Trophoblast cell (in vitro differentiated cells and primary cell): ENCODE results near the gene GPSM1.

Experiments
- DNase-seq, 2 donors: peaks; one replicate each; pipeline ENCODE4 v3.0.0-alpha.2; 2016
- H2AFZ ChIP-seq: 2 replicates; pipeline ENCODE4 v1.6.1; 2013; ENCODE audit warnings: low read length, moderate library complexity, mild to moderate bottlenecking; ENCODE audit not compliant: insufficient read depth, poor library complexity
- H2AK5ac ChIP-seq: 2 replicates; pipeline ENCODE4 v1.6.1; 2013; ENCODE audit warnings: mild to moderate bottlenecking, low read length
- H2BK120ac ChIP-seq: 2 replicates; pipeline ENCODE4 v1.6.1; 2013; ENCODE audit warnings: low read length, mild to moderate bottlenecking, moderate library complexity; ENCODE audit not compliant: insufficient read depth, poor library complexity
- H2BK12ac ChIP-seq: 2 replicates; pipeline ENCODE4 v1.6.1; 2013; ENCODE audit warnings: mild to moderate bottlenecking, low read length, moderate library complexity
- H2BK5ac ChIP-seq: 2 replicates; pipeline ENCODE4 v1.6.1; 2013; ENCODE audit warnings: low read length, low read depth, moderate library complexity, mild to moderate bottlenecking; ENCODE audit not compliant: poor library complexity
- H3K14ac ChIP-seq: 2 replicates; pipeline ENCODE4 v1.6.1; 2013; ENCODE audit warnings: mild to moderate bottlenecking, low read length
- H3K18ac ChIP-seq: 2 replicates; pipeline ENCODE4 v1.6.1; 2013; ENCODE audit warnings: mild to moderate bottlenecking, low read length
- H3K23ac ChIP-seq: 2 replicates; pipeline ENCODE4 v1.6.1; 2013; ENCODE audit warnings: low read length
- H3K27ac ChIP-seq: 2 replicates; pipeline ENCODE4 v1.5.1; 2013; ENCODE audit warnings: low read depth, mild to moderate bottlenecking, inconsistent platforms, low read length, moderate library complexity
- H3K27me3 ChIP-seq: 2 replicates; pipeline ENCODE4 v1.6.1; 2013; ENCODE audit warnings: inconsistent platforms, mild to moderate bottlenecking, low read length, moderate library complexity; ENCODE audit not compliant: insufficient read depth
- H3K36me3 ChIP-seq, 2 experiments: 1 replicate in 1 of 2; 2 replicates in 1 of 2; pipeline ENCODE4 v1.6.1; 2013; ENCODE audit warnings: low read length in 2 of 2, mild to moderate bottlenecking in 2 of 2, moderate library complexity in 1 of 2; ENCODE audit not compliant: insufficient read depth in 2 of 2, control insufficient read depth in 1 of 2
- H3K4ac ChIP-seq: 2 replicates; pipeline ENCODE4 v1.6.1; 2013; ENCODE audit warnings: low read depth, mild to moderate bottlenecking, low read length, moderate library complexity
- H3K4me1 ChIP-seq, 2 experiments: 1 replicate in 1 of 2; 2 replicates in 1 of 2; pipeline ENCODE4 v1.6.1; 2013; ENCODE audit warnings: low read length in 2 of 2, mild to moderate bottlenecking in 2 of 2, moderate library complexity in 1 of 2; ENCODE audit not compliant: insufficient read depth in 2 of 2, control insufficient read depth in 1 of 2
- H3K4me2 ChIP-seq: 2 replicates; pipeline ENCODE4 v1.6.1; 2013; ENCODE audit warnings: inconsistent platforms, mild to moderate bottlenecking, low read length, moderate library complexity
- H3K4me3 ChIP-seq: 2 replicates; pipeline ENCODE4 v1.5.1; 2013; ENCODE audit warnings: mild to moderate bottlenecking, low read depth, low read length, inconsistent platforms
- H3K79me1 ChIP-seq: one replicate; pipeline ENCODE4 v1.6.1; 2013; ENCODE audit warnings: low read length
- H3K79me2 ChIP-seq: 2 replicates; pipeline ENCODE4 v1.6.1; 2013; ENCODE audit warnings: low read length, mild to moderate bottlenecking; ENCODE audit not compliant: control insufficient read depth, insufficient read depth, poor library complexity
- H3K9ac ChIP-seq: 2 replicates; pipeline ENCODE4 v1.6.1; 2013; ENCODE audit warnings: mild to moderate bottlenecking, low read length
- H3K9me3 ChIP-seq: 2 replicates; pipeline ENCODE4 v1.6.1; 2013; ENCODE audit warnings: low read depth, mild to moderate bottlenecking, control low read depth, inconsistent platforms, low read length; ENCODE audit not compliant: insufficient read depth
- H4K12ac ChIP-seq: 2 replicates; pipeline ENCODE4 v1.6.1; 2013; ENCODE audit warnings: low read depth, mild to moderate bottlenecking, low read length, moderate library complexity
- H4K8ac ChIP-seq: 2 replicates; pipeline ENCODE4 v1.6.1; 2013; ENCODE audit warnings: low read depth, mild to moderate bottlenecking, low read length, moderate library complexity
- H4K91ac ChIP-seq: one replicate; pipeline ENCODE4 v1.6.1; 2013; ENCODE audit warnings: low read depth, mild to moderate bottlenecking, low read length, moderate library complexity
- WGBS: extraction: QIAGEN DNeasy Blood & Tissue Kit; methylation state at CpG from one replicate; pipeline ENCODE4 v1.1.7; 2013; ENCODE audit warnings: missing lambda C conversion rate; ENCODE audit not compliant: insufficient read length, insufficient coverage; ENCODE audit errors: extremely low coverage; 5-methylcytosine and 5-hydroxymethylcytosine counted together

Gene GPSM1

DNA sequence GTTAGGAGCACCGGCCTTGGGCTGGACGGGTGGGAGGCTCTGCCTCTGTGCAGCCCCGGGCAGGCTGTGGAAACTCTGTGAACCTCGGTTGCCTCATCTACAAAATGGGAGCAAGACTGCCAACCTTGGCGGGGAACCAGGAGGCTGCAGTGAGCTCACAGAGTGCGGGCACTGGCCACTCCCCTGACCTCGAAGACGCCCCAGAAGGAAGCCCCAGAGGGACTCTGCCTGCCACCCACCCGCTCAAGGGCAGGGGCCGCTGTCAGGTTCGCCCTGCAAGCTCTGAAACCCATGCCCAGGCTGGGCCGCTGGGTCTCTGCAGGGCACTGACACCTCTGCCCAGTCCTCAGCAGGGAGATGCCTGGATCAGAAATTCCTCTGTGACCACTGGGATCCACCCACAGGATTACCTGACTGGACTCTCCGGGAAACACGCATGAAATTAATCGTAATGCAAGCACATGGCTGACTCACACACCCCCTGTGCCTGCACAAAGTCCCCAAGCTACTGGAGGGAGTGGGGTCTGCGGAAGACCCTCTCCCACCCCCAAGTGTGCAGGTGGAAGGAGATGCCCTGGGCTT, 30.8 kb upstream of the GPSM1 start:
- no peak overlapping the region for H3K18ac ChIP-seq
- H3K4me2 ChIP-seq = no peak overlapping the region
- no peaks in the 10 kb centered on the region for H3K79me1 ChIP-seq
- H3K4me3 ChIP-seq = no peak overlapping the region
- no peak overlapping the region for H3K27ac ChIP-seq
- no peak overlapping the region for H2BK12ac ChIP-seq
- H4K8ac ChIP-seq = no peak overlapping the region
- no peak overlapping the region for H3K14ac ChIP-seq
- no peak for DNase-seq
- WGBS = no CpG with 5 or more reads among the region's 16 CpGs
- H3K23ac ChIP-seq = no peak overlapping the region
- no peak overlapping the region for H4K12ac ChIP-seq
- no peak overlapping the region for H2BK120ac ChIP-seq
- no peak overlapping the region for H2AFZ ChIP-seq
- no peaks in the 10 kb centered on the region for H3K36me3 ChIP-seq
- H3K9me3 ChIP-seq = peaks cover 18% of the 10 kb centered on the region
- no peak overlapping the region for H2AK5ac ChIP-seq
- no peak overlapping the region for H4K91ac ChIP-seq
- no peak overlapping the region for H3K9ac ChIP-seq
- H3K79me2 ChIP-seq = no peaks in the 10 kb centered on the region
- no peaks in the 10 kb centered on the region for H3K4me1 ChIP-seq
- H2BK5ac ChIP-seq = no peak overlapping the region
- no peak overlapping the region for H3K4ac ChIP-seq
- H3K27me3 ChIP-seq = no peaks in the 10 kb centered on the region

- H3K9ac ChIP-seq = no peak overlapping the region
- no peaks in the 10 kb centered on the region for H3K4me1 ChIP-seq
- H3K23ac ChIP-seq = no peak overlapping the region
- no peak overlapping the region for H4K12ac ChIP-seq
- no peak overlapping the region for H3K4ac ChIP-seq
- H3K27ac ChIP-seq = no peak overlapping the region
- no peaks in the 10 kb centered on the region for H3K79me2 ChIP-seq
- no peak overlapping the region for H2AK5ac ChIP-seq
- no peaks in the 10 kb centered on the region for H3K36me3 ChIP-seq
- peak; percentile 47 to 65 for DNase-seq
- H3K18ac ChIP-seq = no peak overlapping the region
- no CpG with 5 or more reads among the region's 25 CpGs for WGBS
- no peak overlapping the region for H2BK120ac ChIP-seq
- peaks cover 18% of the 10 kb centered on the region for H3K9me3 ChIP-seq
- H2BK5ac ChIP-seq = no peak overlapping the region
- H3K27me3 ChIP-seq = no peaks in the 10 kb centered on the region
- no peak overlapping the region for H4K91ac ChIP-seq
- H3K14ac ChIP-seq = no peak overlapping the region
- H2BK12ac ChIP-seq = no peak overlapping the region
- H3K4me3 ChIP-seq = no peak overlapping the region
- no peak overlapping the region for H2AFZ ChIP-seq
- H4K8ac ChIP-seq = no peak overlapping the region
- no peaks in the 10 kb centered on the region for H3K79me1 ChIP-seq
- no peak overlapping the region for H3K4me2 ChIP-seq
These were observed 30.2 kb upstream of the GPSM1 start for GRCh38 chr9:136297016-136297691.

- H3K79me2 ChIP-seq = no peaks in the 10 kb centered on the region
- peaks cover 14% of the 10 kb centered on the region for H3K9me3 ChIP-seq
- H3K36me3 ChIP-seq = no peaks in the 10 kb centered on the region
- no peak overlapping the region for H2BK12ac ChIP-seq
- H3K4ac ChIP-seq = no peak overlapping the region
- H3K23ac ChIP-seq = no peak overlapping the region
- H4K8ac ChIP-seq = no peak overlapping the region
- no peak overlapping the region for H3K27ac ChIP-seq
- no peak overlapping the region for H3K4me2 ChIP-seq
- H3K27me3 ChIP-seq = no peaks in the 10 kb centered on the region
- H2AK5ac ChIP-seq = no peak overlapping the region
- no peak for DNase-seq
- no peak overlapping the region for H3K4me3 ChIP-seq
- H3K79me1 ChIP-seq = no peaks in the 10 kb centered on the region
- no peak overlapping the region for H4K12ac ChIP-seq
- no peak overlapping the region for H2BK120ac ChIP-seq
- no CpG with 5 or more reads among the region's 26 CpGs for WGBS
- H2BK5ac ChIP-seq = no peak overlapping the region
- H3K14ac ChIP-seq = no peak overlapping the region
- no peak overlapping the region for H2AFZ ChIP-seq
- H4K91ac ChIP-seq = no peak overlapping the region
- no peak overlapping the region for H3K18ac ChIP-seq
- no peak overlapping the region for H3K9ac ChIP-seq
- H3K4me1 ChIP-seq = no peaks in the 10 kb centered on the region
These were observed 29.3 kb upstream of the GPSM1 start for GRCh38 chr9:136297766-136298735.

DNA sequence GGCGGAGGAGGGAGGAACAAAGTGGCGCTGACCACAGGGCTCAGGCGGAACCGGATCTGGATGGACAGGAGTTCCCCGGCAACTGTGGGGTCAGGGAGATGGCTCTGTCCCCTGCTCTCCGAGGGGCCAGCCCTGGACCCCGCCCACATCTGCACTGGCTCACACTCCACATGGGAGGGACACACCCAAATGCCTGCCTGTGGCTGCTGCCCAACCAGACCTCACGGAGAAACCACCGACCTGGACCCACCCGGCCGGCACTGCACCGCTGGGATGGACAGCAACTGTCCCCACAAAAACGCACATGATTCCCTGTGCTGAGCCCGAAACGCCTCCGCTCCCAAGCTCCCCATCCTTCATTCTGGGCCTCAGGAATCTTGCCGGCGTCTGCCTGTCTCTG, 28.2 kb upstream of the GPSM1 start:
- H2BK120ac ChIP-seq = no peak overlapping the region
- no peak overlapping the region for H3K27ac ChIP-seq
- no peak overlapping the region for H2BK12ac ChIP-seq
- no peak overlapping the region for H4K91ac ChIP-seq
- no peak overlapping the region for H3K23ac ChIP-seq
- H2BK5ac ChIP-seq = no peak overlapping the region
- peaks cover 4% of the 10 kb centered on the region for H3K9me3 ChIP-seq
- no peak overlapping the region for H3K18ac ChIP-seq
- H3K4me1 ChIP-seq = no peaks in the 10 kb centered on the region
- no peak for DNase-seq
- H3K79me1 ChIP-seq = no peaks in the 10 kb centered on the region
- H3K9ac ChIP-seq = no peak overlapping the region
- WGBS = no CpG with 5 or more reads among the region's 18 CpGs
- no peak overlapping the region for H2AFZ ChIP-seq
- no peak overlapping the region for H4K8ac ChIP-seq
- H3K4me2 ChIP-seq = no peak overlapping the region
- H2AK5ac ChIP-seq = no peak overlapping the region
- H3K79me2 ChIP-seq = no peaks in the 10 kb centered on the region
- no peak overlapping the region for H3K14ac ChIP-seq
- H3K27me3 ChIP-seq = no peaks in the 10 kb centered on the region
- no peak overlapping the region for H3K4ac ChIP-seq
- H4K12ac ChIP-seq = no peak overlapping the region
- no peak overlapping the region for H3K4me3 ChIP-seq
- no peaks in the 10 kb centered on the region for H3K36me3 ChIP-seq
